Fibroblast of lung (primary cell): ENCODE results near the gene IKBKE.

Experiments
- EZH2 ChIP-seq: IDR thresholded peaks from 2 replicates; pipeline ENCODE4 v1.5.1; 2012; ENCODE audit warnings: low read length, control low read depth, mild to moderate bottlenecking; ENCODE audit errors: missing control alignments
- TF ChIP-seq, protein P1 (sequence below), 2 donors: IDR thresholded peaks in 1 of 2; conservative IDR thresholded peaks in 1 of 2; 1 replicate in 1 of 2; 2 replicates in 1 of 2; pipeline ENCODE4 v1.5.1; 2011 to 2012; ENCODE audit warnings: low read length in 2 of 2, control low read depth in 1 of 2, inconsistent platforms in 1 of 2, low read depth in 1 of 2, mild to moderate bottlenecking in 1 of 2

DNA sequence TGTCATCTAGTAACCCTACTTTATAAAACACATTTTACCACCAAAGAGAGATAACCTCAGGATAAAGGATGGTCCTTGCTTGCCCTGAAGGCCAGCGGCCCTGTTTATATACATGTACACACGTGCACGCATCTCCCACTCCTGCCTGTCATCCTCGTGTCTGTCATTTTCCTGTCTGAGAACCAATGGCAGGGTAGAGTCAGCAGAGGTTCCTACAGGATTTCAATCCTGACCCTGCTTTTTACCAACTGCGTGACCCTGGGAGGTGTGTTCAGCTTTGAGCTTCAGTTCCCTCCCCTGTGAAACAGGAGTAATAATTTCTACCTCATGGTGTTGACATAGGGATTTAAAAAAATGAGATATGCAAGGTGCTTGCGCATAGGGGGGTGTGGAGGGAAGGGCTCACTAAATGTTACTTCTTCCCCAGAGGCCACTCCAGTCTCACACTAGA, 24.8 kb downstream of the IKBKE start:
- TF ChIP-seq, protein P1, sequence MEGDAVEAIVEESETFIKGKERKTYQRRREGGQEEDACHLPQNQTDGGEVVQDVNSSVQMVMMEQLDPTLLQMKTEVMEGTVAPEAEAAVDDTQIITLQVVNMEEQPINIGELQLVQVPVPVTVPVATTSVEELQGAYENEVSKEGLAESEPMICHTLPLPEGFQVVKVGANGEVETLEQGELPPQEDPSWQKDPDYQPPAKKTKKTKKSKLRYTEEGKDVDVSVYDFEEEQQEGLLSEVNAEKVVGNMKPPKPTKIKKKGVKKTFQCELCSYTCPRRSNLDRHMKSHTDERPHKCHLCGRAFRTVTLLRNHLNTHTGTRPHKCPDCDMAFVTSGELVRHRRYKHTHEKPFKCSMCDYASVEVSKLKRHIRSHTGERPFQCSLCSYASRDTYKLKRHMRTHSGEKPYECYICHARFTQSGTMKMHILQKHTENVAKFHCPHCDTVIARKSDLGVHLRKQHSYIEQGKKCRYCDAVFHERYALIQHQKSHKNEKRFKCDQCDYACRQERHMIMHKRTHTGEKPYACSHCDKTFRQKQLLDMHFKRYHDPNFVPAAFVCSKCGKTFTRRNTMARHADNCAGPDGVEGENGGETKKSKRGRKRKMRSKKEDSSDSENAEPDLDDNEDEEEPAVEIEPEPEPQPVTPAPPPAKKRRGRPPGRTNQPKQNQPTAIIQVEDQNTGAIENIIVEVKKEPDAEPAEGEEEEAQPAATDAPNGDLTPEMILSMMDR (conservative IDR thresholded peaks at IDR 0.05 in 1 of 2, IDR thresholded peaks at IDR 0.05 in 1 of 2; ENCODE audit: low read depth in 1 of 2, low read length in 2 of 2), result no peak
- no peak for TF ChIP-seq EZH2
